ENCODE data around the gene WNT11.

DNA sequence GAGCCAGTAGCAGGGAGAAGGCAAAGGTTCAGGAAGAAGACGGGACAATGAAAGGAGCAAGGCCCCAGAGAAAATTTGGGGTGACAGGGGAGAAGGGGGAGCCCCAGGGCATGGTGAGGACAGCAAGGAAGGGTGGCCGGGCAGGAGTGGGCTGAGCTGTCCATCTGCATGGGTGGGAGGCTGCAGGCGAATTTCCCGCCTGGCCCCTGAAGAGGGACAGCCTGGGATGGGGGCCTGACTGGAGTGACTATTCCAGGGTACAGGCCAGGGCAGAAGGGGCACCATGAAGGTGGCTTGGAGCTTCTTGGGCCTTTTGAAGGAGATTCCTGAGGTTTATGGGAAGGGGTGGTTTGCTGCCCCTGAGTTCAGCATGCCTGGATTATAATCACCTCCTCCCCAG, 56.2 kb downstream of the WNT11 start:
- TF ChIP-seq, protein P1, sequence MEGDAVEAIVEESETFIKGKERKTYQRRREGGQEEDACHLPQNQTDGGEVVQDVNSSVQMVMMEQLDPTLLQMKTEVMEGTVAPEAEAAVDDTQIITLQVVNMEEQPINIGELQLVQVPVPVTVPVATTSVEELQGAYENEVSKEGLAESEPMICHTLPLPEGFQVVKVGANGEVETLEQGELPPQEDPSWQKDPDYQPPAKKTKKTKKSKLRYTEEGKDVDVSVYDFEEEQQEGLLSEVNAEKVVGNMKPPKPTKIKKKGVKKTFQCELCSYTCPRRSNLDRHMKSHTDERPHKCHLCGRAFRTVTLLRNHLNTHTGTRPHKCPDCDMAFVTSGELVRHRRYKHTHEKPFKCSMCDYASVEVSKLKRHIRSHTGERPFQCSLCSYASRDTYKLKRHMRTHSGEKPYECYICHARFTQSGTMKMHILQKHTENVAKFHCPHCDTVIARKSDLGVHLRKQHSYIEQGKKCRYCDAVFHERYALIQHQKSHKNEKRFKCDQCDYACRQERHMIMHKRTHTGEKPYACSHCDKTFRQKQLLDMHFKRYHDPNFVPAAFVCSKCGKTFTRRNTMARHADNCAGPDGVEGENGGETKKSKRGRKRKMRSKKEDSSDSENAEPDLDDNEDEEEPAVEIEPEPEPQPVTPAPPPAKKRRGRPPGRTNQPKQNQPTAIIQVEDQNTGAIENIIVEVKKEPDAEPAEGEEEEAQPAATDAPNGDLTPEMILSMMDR (conservative IDR thresholded peaks at IDR 0.05; ENCODE audit: low read depth, low read length): no peak
- no peak for TF ChIP-seq EZH2 (IDR thresholded peaks at IDR 0.05; ENCODE audit: low read length, unreplicated experiment)
